ENCODE results near the gene C1orf21.

DNA sequence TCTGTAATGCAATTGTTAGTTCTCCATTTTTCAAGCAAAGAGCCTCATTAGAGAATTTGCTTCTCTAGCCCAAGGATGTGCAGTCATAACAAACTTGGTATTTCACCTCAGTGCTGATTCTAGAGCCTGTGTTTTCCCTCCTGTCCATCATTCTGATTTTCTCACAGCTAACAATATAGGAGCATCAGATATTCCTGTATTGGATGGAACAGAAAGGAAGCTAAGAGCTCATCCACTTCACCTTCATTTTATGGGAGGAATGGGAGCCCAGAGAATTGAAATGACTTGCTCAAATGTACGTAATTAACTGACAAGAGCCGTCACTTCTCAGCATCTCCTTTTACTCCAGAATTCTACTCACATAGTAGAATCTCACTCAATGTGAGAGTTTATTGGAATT, 271.2 kb downstream of the C1orf21 start:
- no peak for TF ChIP-seq POLR2A (IDR thresholded peaks at IDR 0.05)
- TF ChIP-seq, protein P1, sequence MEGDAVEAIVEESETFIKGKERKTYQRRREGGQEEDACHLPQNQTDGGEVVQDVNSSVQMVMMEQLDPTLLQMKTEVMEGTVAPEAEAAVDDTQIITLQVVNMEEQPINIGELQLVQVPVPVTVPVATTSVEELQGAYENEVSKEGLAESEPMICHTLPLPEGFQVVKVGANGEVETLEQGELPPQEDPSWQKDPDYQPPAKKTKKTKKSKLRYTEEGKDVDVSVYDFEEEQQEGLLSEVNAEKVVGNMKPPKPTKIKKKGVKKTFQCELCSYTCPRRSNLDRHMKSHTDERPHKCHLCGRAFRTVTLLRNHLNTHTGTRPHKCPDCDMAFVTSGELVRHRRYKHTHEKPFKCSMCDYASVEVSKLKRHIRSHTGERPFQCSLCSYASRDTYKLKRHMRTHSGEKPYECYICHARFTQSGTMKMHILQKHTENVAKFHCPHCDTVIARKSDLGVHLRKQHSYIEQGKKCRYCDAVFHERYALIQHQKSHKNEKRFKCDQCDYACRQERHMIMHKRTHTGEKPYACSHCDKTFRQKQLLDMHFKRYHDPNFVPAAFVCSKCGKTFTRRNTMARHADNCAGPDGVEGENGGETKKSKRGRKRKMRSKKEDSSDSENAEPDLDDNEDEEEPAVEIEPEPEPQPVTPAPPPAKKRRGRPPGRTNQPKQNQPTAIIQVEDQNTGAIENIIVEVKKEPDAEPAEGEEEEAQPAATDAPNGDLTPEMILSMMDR (IDR thresholded peaks at IDR 0.05) = no peak
- TF ChIP-seq EP300 (IDR thresholded peaks at IDR 0.05) = no peak
